ENCODE results near the gene PRKCE. TPM values are rescaled to one million over a fixed set of nuclear protein-coding genes. Genes with fewer than 3 reads are reported as not detected.

Gene PRKCE
- total and polyA plus RNA-seq, 2 donors (not counting 3 experiments of a cell fraction or from before 2014, with no cell fraction given), result 27.9 to 33.9 TPM

GRCh38 chr2:45605116-45605515 lies 46.4 kb upstream of the PRKCE start:
- no peaks in the 10 kb centered on the region for H3K9me3 ChIP-seq (replicated peaks; ENCODE audit: control insufficient read depth, insufficient read depth, low read length)
- H3K27ac ChIP-seq (ENCODE audit: insufficient read depth, low read depth, low read length), result no peak overlapping the region
- BruUV-seq (replicated peaks), result no TSS peak
- H3K4me3 ChIP-seq (replicated peaks in 1 of 3; ENCODE audit: insufficient read depth in 1 of 3, low read depth in 1 of 3, low read length in 3 of 3), result no peak overlapping the region
- intact Hi-C loops (cut with micrococcal nuclease), result no loop called here
- no peaks in the 10 kb centered on the region for H4K20me1 ChIP-seq (replicated peaks; ENCODE audit: control insufficient read depth, extremely low read depth, insufficient read depth, low read length)
- peaks cover 18% of the 10 kb centered on the region for H3K4me1 ChIP-seq (ENCODE audit: control insufficient read depth, extremely low read depth, insufficient read depth, low read length)
- no peaks in the 10 kb centered on the region for H3K27me3 ChIP-seq (ENCODE audit: control insufficient read depth in 2 of 2, insufficient read depth in 2 of 2, low read length in 2 of 2)
- CTCF ChIA-PET, result interaction anchor here (0.7 kb wide), 1 partner anchor 20 kb away, joined by 4 read pairs; no protein-coding TSS in a partner anchor
- H2AFZ ChIP-seq (ENCODE audit: low read depth, low read length), result no peak overlapping the region
- FAIRE-seq (no peak), DNase-seq (ENCODE audit: low read depth, low spot score) (no peak)
- H3K79me2 ChIP-seq (ENCODE audit: control insufficient read depth, insufficient read depth, low read length), result peaks cover 18% of the 10 kb centered on the region
- POLR2A ChIA-PET, result no interaction called here
- no peak overlapping the region for H3K4me2 ChIP-seq (ENCODE audit: insufficient read depth, low read length)
- no peak for TF ChIP-seq POLR2A (IDR thresholded peaks at IDR 0.05; ENCODE audit: low read depth, low read length)
- no peak for TF ChIP-seq CTCF (IDR thresholded peaks at IDR 0.05; ENCODE audit: extremely low read depth in 1 of 2, insufficient read depth in 1 of 2, low read depth in 1 of 2, low read length in 2 of 2)
- TF ChIP-seq FOS (IDR thresholded peaks at IDR 0.05; ENCODE audit: borderline replicate concordance, insufficient read depth, low read length), result no peak
- TF ChIP-seq GATA2 (IDR thresholded peaks at IDR 0.05; ENCODE audit: insufficient read depth, insufficient read length, low read depth, low read length), result no peak
- TF ChIP-seq MYC (IDR thresholded peaks at IDR 0.05; ENCODE audit: low read depth, low read length), result no peak
- no peak for TF ChIP-seq POLR2AphosphoS5 (IDR thresholded peaks at IDR 0.05; ENCODE audit: insufficient read depth, low read depth, low read length)
- TF ChIP-seq MAX (IDR thresholded peaks at IDR 0.05; ENCODE audit: insufficient read depth, insufficient read length), result no peak
- no peak for TF ChIP-seq EZH2 (IDR thresholded peaks at IDR 0.05; ENCODE audit: borderline replicate concordance, low read depth, low read length, severe bottlenecking)
- TF ChIP-seq JUN (IDR thresholded peaks at IDR 0.05; ENCODE audit: borderline replicate concordance, insufficient read depth, insufficient read length, low read depth), result no peak
- no peaks in the 10 kb centered on the region for H3K9me1 ChIP-seq (replicated peaks; ENCODE audit: control insufficient read depth, extremely low read depth, insufficient read depth, low read length)
- dilution Hi-C loops (cut with MboI; ENCODE audit: extremely low pct_ligation_motif_present, low sequenced_read_pairs), result no loop called here
- peaks cover 3 to 6% of the 10 kb centered on the region in 2 experiments for H3K36me3 ChIP-seq (ENCODE audit: control insufficient read depth in 2 of 2, extremely low read depth in 1 of 2, insufficient read depth in 2 of 2, low read length in 2 of 2)
- no peak overlapping the region for H3K9ac ChIP-seq (replicated peaks; ENCODE audit: extremely low read depth, insufficient read depth, low read length)
